ENCODE results near the gene SLC39A3.

DNA sequence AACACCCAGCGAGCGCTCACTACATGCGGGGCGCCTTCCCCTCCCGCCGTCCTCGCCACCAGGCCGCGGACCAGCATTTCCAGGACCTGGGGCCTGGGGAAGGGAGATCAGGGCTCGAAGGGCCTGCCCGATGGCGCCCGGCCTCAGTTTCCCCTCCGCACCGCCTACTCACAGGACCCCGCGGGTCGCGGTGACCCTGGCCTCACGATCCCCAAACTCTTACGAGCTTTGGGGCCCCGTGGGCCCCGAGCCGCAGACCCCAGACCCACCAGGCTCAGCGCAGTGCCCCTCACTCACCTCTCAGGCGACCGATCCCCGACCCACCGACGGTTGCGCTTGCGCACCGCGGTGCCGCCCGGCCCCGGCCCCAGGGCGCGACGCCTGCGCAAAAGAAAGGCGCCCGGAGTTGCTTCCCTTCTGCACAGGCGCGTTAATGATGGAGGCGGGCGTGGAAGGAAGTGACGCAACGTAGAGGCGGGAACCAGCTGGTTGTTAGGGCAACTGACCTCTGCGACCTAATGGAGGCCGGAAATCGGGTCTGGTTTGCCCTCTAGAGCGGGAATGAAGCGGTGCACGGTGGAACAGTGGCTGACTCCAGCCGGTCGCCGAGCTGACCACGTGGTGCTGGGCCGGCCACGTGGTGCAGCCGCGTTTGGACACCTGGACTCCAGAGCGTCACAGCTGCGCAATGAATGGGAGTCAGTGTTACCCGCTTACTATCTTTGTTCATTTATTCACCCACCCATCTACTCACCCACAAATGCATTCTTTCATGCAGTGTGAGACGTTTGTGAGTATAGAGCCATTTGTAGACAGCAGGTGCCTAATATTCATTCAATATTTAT is 43.3 kb upstream of the SLC39A3 start, which contains the start of gene SGTA:
- peak; percentile 38 for TF ChIP-seq CTCF (IDR thresholded peaks at IDR 0.05; ENCODE audit: low read length)
- TF ChIP-seq EZH2 (IDR thresholded peaks at IDR 0.05; ENCODE audit: borderline replicate concordance, low read length), result no peak

Measured in OCI-LY1 (cell line).